DMS 273 (cell line): ENCODE results near the gene SLC15A1.

Experiments used
- DNase-seq: peaks from one replicate; lab custom pipeline; 2025; ENCODE audit not compliant: unreplicated experiment; lab: John Stamatoyannopoulos, UW

Gene SLC15A1

GRCh38 chr13:98781905-98782304, 29.4 kb upstream of the SLC15A1 start:
- no peak for DNase-seq

- DNase-seq, result no peak
Observed at GRCh38 chr13:98781470-98781869, 29.0 kb upstream of the SLC15A1 start.

- no peak for DNase-seq
Observed at GRCh38 chr13:98781045-98781444, 28.6 kb upstream of the SLC15A1 start.

GRCh38 chr13:98780451-98780850, 28.0 kb upstream of the SLC15A1 start:
- no peak for DNase-seq

GRCh38 chr13:98779695-98780094, 27.2 kb upstream of the SLC15A1 start:
- DNase-seq, result no peak

GRCh38 chr13:98778749-98779148, 26.3 kb upstream of the SLC15A1 start:
- DNase-seq, result no peak

- DNase-seq, result no peak
Observed at GRCh38 chr13:98776644-98777043, 24.2 kb upstream of the SLC15A1 start.

GRCh38 chr13:98775844-98776598, 23.5 kb upstream of the SLC15A1 start:
- no peak for DNase-seq

GRCh38 chr13:98775386-98775785, 22.9 kb upstream of the SLC15A1 start:
- DNase-seq, result no peak

- DNase-seq, result no peak
Observed at GRCh38 chr13:98774776-98775175, 22.3 kb upstream of the SLC15A1 start.

- DNase-seq, result no peak
Observed at GRCh38 chr13:98773921-98774320, 21.4 kb upstream of the SLC15A1 start.

- DNase-seq, result no peak
Observed at GRCh38 chr13:98772794-98773452, 20.5 kb upstream of the SLC15A1 start.

GRCh38 chr13:98771838-98772611, 19.6 kb upstream of the SLC15A1 start:
- no peak for DNase-seq

GRCh38 chr13:98769736-98770135, 17.3 kb upstream of the SLC15A1 start:
- DNase-seq, result no peak

- no peak for DNase-seq
Observed at GRCh38 chr13:98768522-98768921, 16.1 kb upstream of the SLC15A1 start.

- DNase-seq, result no peak
Observed at GRCh38 chr13:98766697-98767096, 14.2 kb upstream of the SLC15A1 start.

- DNase-seq, result no peak
Observed at GRCh38 chr13:98765996-98766519, 13.6 kb upstream of the SLC15A1 start.

GRCh38 chr13:98761986-98762616, 9.6 kb upstream of the SLC15A1 start:
- no peak for DNase-seq

GRCh38 chr13:98761126-98761985, 8.9 kb upstream of the SLC15A1 start:
- DNase-seq, result no peak

GRCh38 chr13:98755729-98756128, 3.3 kb upstream of the SLC15A1 start:
- no peak for DNase-seq
